MCF 10A (cell line): Measurements from ENCODE around the gene CTNNA2. TPM values are rescaled to one million over a fixed set of nuclear protein-coding genes. Genes with fewer than 3 reads are reported as not detected.

ENCODE experiments used
- BruUV-seq: library from RNA; stranded (reverse); fragments of 400-500 nt; replicated peaks from 2 replicates; lab custom pipeline; 2021; lab: Mats Ljungman, UMichigan
- CTCF ChIA-PET: fragments of 300-600 bp; sonication (Branson Sonifier 250); formaldehyde crosslinking; extraction: SDS; loops from one replicate; lab custom pipeline; 2021; ENCODE audit warnings: antibody characterized with exemption, inconsistent platforms; lab: Yijun Ruan, JAX
- POLR2A ChIA-PET: fragments of 300-600, 350-650 bp; sonication (Branson Sonifier 250); formaldehyde crosslinking; extraction: SDS; loops from one replicate; lab custom pipeline; 2020; ENCODE audit warnings: antibody characterized with exemption, inconsistent platforms; lab: Yijun Ruan, JAX
- DNase-seq: peaks from one replicate; pipeline ENCODE4 v3.0.0-alpha.2; 2018; ENCODE audit not compliant: unreplicated experiment
- H3K27ac Mint-ChIP-seq: one replicate; pipeline ENCODE4 v1.8.0; 2022; ENCODE audit warnings: mild to moderate bottlenecking, low read depth, mixed read lengths; ENCODE audit not compliant: unreplicated experiment
- H3K27me3 Mint-ChIP-seq: one replicate; pipeline ENCODE4 v1.8.0; 2022; ENCODE audit warnings: mixed read lengths; ENCODE audit not compliant: insufficient read depth, unreplicated experiment
- H3K36me3 Mint-ChIP-seq: one replicate; pipeline ENCODE4 v1.8.0; 2022; ENCODE audit warnings: mild to moderate bottlenecking, moderate library complexity, mixed read lengths; ENCODE audit not compliant: insufficient read depth, unreplicated experiment
- H3K4me1 Mint-ChIP-seq: one replicate; pipeline ENCODE4 v1.8.0; 2022; ENCODE audit warnings: mixed read lengths; ENCODE audit not compliant: insufficient read depth, unreplicated experiment
- H3K4me3 Mint-ChIP-seq: one replicate; pipeline ENCODE4 v1.8.0; 2022; ENCODE audit warnings: mild to moderate bottlenecking, moderate library complexity, mixed read lengths; ENCODE audit not compliant: unreplicated experiment
- H3K9me3 Mint-ChIP-seq: one replicate; pipeline ENCODE4 v1.8.0; 2022; ENCODE audit warnings: mixed read lengths; ENCODE audit not compliant: unreplicated experiment
- intact Hi-C: fragments of 100-400 bp; cut with micrococcal nuclease; formaldehyde crosslinking; loops from 2 replicates; pipeline ENCODE4 v1.14.1; 2022
- total RNA-seq: library from RNA; stranded (reverse); gene quantifications from 2 replicates; pipeline ENCODE4 v1.2.3, GENCODE V29; 2022
- TF ChIP-seq, protein P1 (sequence below): fragments of 200-600 bp; IDR thresholded peaks from one replicate; pipeline ENCODE4 v1.8.0; 2022; ENCODE audit warnings: antibody characterized with exemption, mild to moderate bottlenecking; ENCODE audit not compliant: unreplicated experiment

Gene CTNNA2
- total RNA-seq, 1 experiment from 2014 or later = not detected

DNA sequence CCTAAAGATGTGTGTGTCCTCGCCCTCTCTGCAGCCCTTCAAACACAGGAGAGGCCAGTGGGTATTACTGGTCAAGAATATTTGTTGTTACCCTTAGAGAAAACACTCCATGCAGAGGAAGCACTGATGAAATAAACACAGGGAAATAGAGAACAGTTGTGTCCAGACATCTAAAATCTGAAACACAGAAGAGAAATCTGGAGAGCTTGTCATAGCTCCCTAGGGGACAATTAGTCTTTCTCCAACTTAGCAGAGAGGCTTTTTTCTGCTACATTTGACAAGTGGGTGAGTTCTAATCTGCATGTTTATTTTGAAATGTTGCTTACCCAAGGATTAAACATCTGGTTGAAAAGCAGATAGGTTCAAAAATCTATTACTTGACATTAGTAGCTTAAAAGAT, 190.1 kb downstream of the CTNNA2 start:
- ChIA-PET CTCF (no interaction called here), POLR2A (no interaction called here)
- intact Hi-C loops = no loop called here
- H3K27ac Mint-ChIP-seq = no peak overlapping the region
- peaks cover 5% of the 10 kb centered on the region for H3K4me1 Mint-ChIP-seq
- H3K36me3 Mint-ChIP-seq = no peaks in the 10 kb centered on the region
- no peaks in the 10 kb centered on the region for H3K27me3 Mint-ChIP-seq
- no peak overlapping the region for H3K4me3 Mint-ChIP-seq
- no peak for DNase-seq
- TF ChIP-seq, protein P1, sequence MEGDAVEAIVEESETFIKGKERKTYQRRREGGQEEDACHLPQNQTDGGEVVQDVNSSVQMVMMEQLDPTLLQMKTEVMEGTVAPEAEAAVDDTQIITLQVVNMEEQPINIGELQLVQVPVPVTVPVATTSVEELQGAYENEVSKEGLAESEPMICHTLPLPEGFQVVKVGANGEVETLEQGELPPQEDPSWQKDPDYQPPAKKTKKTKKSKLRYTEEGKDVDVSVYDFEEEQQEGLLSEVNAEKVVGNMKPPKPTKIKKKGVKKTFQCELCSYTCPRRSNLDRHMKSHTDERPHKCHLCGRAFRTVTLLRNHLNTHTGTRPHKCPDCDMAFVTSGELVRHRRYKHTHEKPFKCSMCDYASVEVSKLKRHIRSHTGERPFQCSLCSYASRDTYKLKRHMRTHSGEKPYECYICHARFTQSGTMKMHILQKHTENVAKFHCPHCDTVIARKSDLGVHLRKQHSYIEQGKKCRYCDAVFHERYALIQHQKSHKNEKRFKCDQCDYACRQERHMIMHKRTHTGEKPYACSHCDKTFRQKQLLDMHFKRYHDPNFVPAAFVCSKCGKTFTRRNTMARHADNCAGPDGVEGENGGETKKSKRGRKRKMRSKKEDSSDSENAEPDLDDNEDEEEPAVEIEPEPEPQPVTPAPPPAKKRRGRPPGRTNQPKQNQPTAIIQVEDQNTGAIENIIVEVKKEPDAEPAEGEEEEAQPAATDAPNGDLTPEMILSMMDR = no peak
- H3K9me3 Mint-ChIP-seq = peaks cover 6% of the 10 kb centered on the region
- BruUV-seq = no TSS peak

- POLR2A ChIA-PET = no interaction called here
- no peak overlapping the region for H3K27ac Mint-ChIP-seq
- BruUV-seq = no TSS peak
- no peaks in the 10 kb centered on the region for H3K4me1 Mint-ChIP-seq
- H3K36me3 Mint-ChIP-seq = no peaks in the 10 kb centered on the region
- CTCF ChIA-PET = interaction anchor here (0.5 to 0.6 kb wide), 2 partner anchors 101 to 405 kb away, joined by 3 read pairs; no protein-coding TSS in a partner anchor
- no peak for DNase-seq
- no peak overlapping the region for H3K4me3 Mint-ChIP-seq
- TF ChIP-seq, protein P1 = no peak
- no peaks in the 10 kb centered on the region for H3K27me3 Mint-ChIP-seq
- no peaks in the 10 kb centered on the region for H3K9me3 Mint-ChIP-seq
- intact Hi-C loops = no loop called here
Observed at GRCh38 chr2:79711098-79711497, 198.2 kb downstream of the CTNNA2 start.

- no peak overlapping the region for H3K4me3 Mint-ChIP-seq
- H3K4me1 Mint-ChIP-seq = peaks cover 7% of the 10 kb centered on the region
- ChIA-PET POLR2A (interaction anchor here (1.2 kb wide), 1 partner anchor 27 kb away, joined by 3 read pairs; no protein-coding TSS in a partner anchor), CTCF (interaction anchor here (0.5 to 1.6 kb wide), 3 partner anchors 10 to 1018 kb away, joined by 3 to 4 read pairs (median 3); no protein-coding TSS in a partner anchor)
- no peak for DNase-seq
- H3K27ac Mint-ChIP-seq = no peak overlapping the region
- TF ChIP-seq, protein P1 = no peak
- no peaks in the 10 kb centered on the region for H3K9me3 Mint-ChIP-seq
- intact Hi-C loops = no loop called here
- BruUV-seq = no TSS peak
- H3K27me3 Mint-ChIP-seq = no peaks in the 10 kb centered on the region
- H3K36me3 Mint-ChIP-seq = no peaks in the 10 kb centered on the region
Observed at GRCh38 chr2:79713131-79713785, 200.4 kb downstream of the CTNNA2 start.

GRCh38 chr2:79714283-79714682, 201.4 kb downstream of the CTNNA2 start:
- Mint-ChIP-seq H3K27me3 (no peaks in the 10 kb centered on the region), H3K36me3 (no peaks in the 10 kb centered on the region), H3K4me3 (no peak overlapping the region), H3K27ac (no peak overlapping the region), H3K4me1 (peaks cover 7% of the 10 kb centered on the region), H3K9me3 (no peaks in the 10 kb centered on the region)
- TF ChIP-seq, protein P1 = no peak
- ChIA-PET POLR2A (no interaction called here), CTCF (interaction anchor here (0.9 kb wide), 1 partner anchor 141 kb away, joined by 3 read pairs; no protein-coding TSS in a partner anchor)
- no TSS peak for BruUV-seq
- no peak for DNase-seq
- intact Hi-C loops = no loop called here
